HCT116 (cell line): ENCODE measurements around the gene CD63. TPM values are rescaled to one million over a fixed set of nuclear protein-coding genes. Genes with fewer than 3 reads are reported as not detected.

Experiments used
- ATAC-seq: fragments of 200-7000 bp; cut with Tn5 transposase; 2 replicates; pipeline ENCODE4 v1.9.1; 2020; ENCODE audit warnings: mild to moderate bottlenecking, moderate library complexity
- BruUV-seq: library from RNA; stranded (reverse); fragments of 400-500 nt; replicated peaks from 2 replicates; lab custom pipeline; 2021; lab: Mats Ljungman, UMichigan
- CTCF ChIA-PET: fragments of 300-600 bp; sonication (Branson Sonifier 250); formaldehyde crosslinking; loops from one replicate; lab custom pipeline; 2021; ENCODE audit warnings: antibody characterized with exemption; lab: Charles Lee
- POLR2A ChIA-PET: fragments of 300-600, 350-600 bp; sonication (Branson Sonifier 250); formaldehyde crosslinking; loops from one replicate; lab custom pipeline; 2021; ENCODE audit warnings: antibody characterized with exemption; lab: Charles Lee
- RAD21 ChIA-PET, 2 experiments: fragments of 300-600 bp; sonication (Branson Sonifier 250); formaldehyde crosslinking; loops; one replicate each; lab custom pipeline; 2023; ENCODE audit warnings: low total read pairs in 2 of 2; ENCODE audit not compliant: uncharacterized antibody in 2 of 2, unreplicated experiment in 2 of 2, low non-redundant PET in 1 of 2; lab: Charles Lee
- DNase-seq: peaks from one replicate; pipeline ENCODE4 v3.0.0-alpha.2; 2010; ENCODE audit warnings: low read depth, low spot score
- H2AFZ ChIP-seq: fragments of 200-600 bp; shearing (Covaris generic), sonication (generic); 2 replicates; pipeline ENCODE4 v1.6.1; 2017; ENCODE audit warnings: low read depth, mixed run types, mixed read lengths, antibody characterized with exemption, low read length; ENCODE audit not compliant: poor library complexity, severe bottlenecking
- H3K27ac ChIP-seq: 2 replicates; pipeline ENCODE4 v1.5.1; 2012; ENCODE audit warnings: low read depth, low read length
- H3K27me3 ChIP-seq: fragments of 200-600 bp; sonication (generic); 2 replicates; pipeline ENCODE4 v1.6.1; 2016; ENCODE audit warnings: mixed run types, low read length, mixed read lengths; ENCODE audit not compliant: insufficient read depth
- H3K36me3 ChIP-seq, 2 experiments: fragments of 200-500 bp in 1 of 2; fragments of 200-600 bp in 1 of 2; sonication (Bioruptor generic) in 1 of 2; sonication (generic) in 1 of 2; 2 replicates each; pipeline versions ENCODE4 v1.5.1 to v1.6.1; 2014 to 2016; ENCODE audit warnings: low read length in 2 of 2, inconsistent platforms in 1 of 2, mixed read lengths in 1 of 2, mixed run types in 1 of 2; ENCODE audit not compliant: insufficient read depth in 2 of 2, control insufficient read depth in 1 of 2
- H3K4me1 ChIP-seq, 2 experiments: fragments of 200-600 bp in 1 of 2; sonication (generic) in 1 of 2; 2 replicates each; pipeline versions ENCODE4 v1.5.1 to v1.6.1; 2012 to 2017; ENCODE audit warnings: low read length in 2 of 2, inconsistent platforms in 1 of 2, mild to moderate bottlenecking in 1 of 2, mixed read lengths in 1 of 2, mixed run types in 1 of 2, moderate library complexity in 1 of 2; ENCODE audit not compliant: insufficient read depth in 2 of 2, control insufficient read depth in 1 of 2
- H3K4me2 ChIP-seq: fragments of 200-600 bp; sonication (generic); 2 replicates; pipeline ENCODE4 v1.6.1; 2017; ENCODE audit warnings: mixed run types, low read length, mixed read lengths
- H3K4me3 ChIP-seq, 2 experiments: fragments of 200-600 bp in 1 of 2; sonication (generic) in 1 of 2; replicated peaks in 1 of 2; 2 replicates each; pipeline ENCODE4 v1.5.1; 2011 to 2016; ENCODE audit warnings: low read length in 2 of 2, control low read depth in 1 of 2, low read depth in 1 of 2, mild to moderate bottlenecking in 1 of 2, mixed read lengths in 1 of 2, mixed run types in 1 of 2
- H3K79me2 ChIP-seq: fragments of 200-600 bp; sonication (generic); 2 replicates; pipeline ENCODE4 v1.6.1; 2017; ENCODE audit warnings: mild to moderate bottlenecking, mixed run types, low read length, moderate library complexity, mixed read lengths; ENCODE audit not compliant: insufficient read depth
- H3K9ac ChIP-seq: fragments of 200-600 bp; sonication (generic); 2 replicates; pipeline ENCODE4 v1.6.1; 2016; ENCODE audit warnings: low read length, mixed read lengths
- H3K9me2 ChIP-seq: fragments of 200-600 bp; sonication (generic), shearing (Covaris generic); 2 replicates; pipeline ENCODE4 v1.6.1; 2017; ENCODE audit warnings: mixed run types, mild to moderate bottlenecking, moderate library complexity; ENCODE audit not compliant: insufficient read depth
- H3K9me3 ChIP-seq, 2 experiments: fragments of 200-500 bp in 1 of 2; fragments of 200-600 bp in 1 of 2; sonication (Bioruptor generic) in 1 of 2; sonication (generic) in 1 of 2; 2 replicates each; pipeline ENCODE4 v1.6.1; 2014 to 2017; ENCODE audit warnings: low read length in 2 of 2, mixed read lengths in 2 of 2, inconsistent platforms in 1 of 2, low read depth in 1 of 2, mild to moderate bottlenecking in 1 of 2, mixed run types in 1 of 2, moderate library complexity in 1 of 2; ENCODE audit not compliant: control insufficient read depth in 1 of 2, insufficient read depth in 1 of 2
- H4K20me1 ChIP-seq: fragments of 200-600 bp; sonication (generic), shearing (Covaris generic); 2 replicates; pipeline ENCODE4 v1.6.1; 2017; ENCODE audit warnings: mixed run types, mild to moderate bottlenecking, moderate library complexity; ENCODE audit not compliant: insufficient read depth
- CBX3 ChIP-seq: IDR thresholded peaks from 2 replicates; pipeline ENCODE4 v1.6.1; 2012; ENCODE audit warnings: low read depth
- EGR1 ChIP-seq: IDR thresholded peaks from 2 replicates; pipeline ENCODE4 v1.6.1; 2012; ENCODE audit warnings: low read depth
- ELF1 ChIP-seq: IDR thresholded peaks from 2 replicates; pipeline ENCODE4 v1.6.1; 2012; ENCODE audit warnings: low read depth, borderline replicate concordance
- SP1 ChIP-seq: IDR thresholded peaks from 2 replicates; pipeline ENCODE4 v1.6.1; 2012; ENCODE audit warnings: low read depth
- SRF ChIP-seq: IDR thresholded peaks from 2 replicates; pipeline ENCODE4 v1.6.1; 2012; ENCODE audit warnings: low read depth
- ZFX ChIP-seq: fragments of 450-650 bp; IDR thresholded peaks from 2 replicates; pipeline ENCODE4 v1.6.1; 2017
- ZNF274 ChIP-seq: fragments of 200-500 bp; sonication (Bioruptor generic); IDR thresholded peaks from 2 replicates; pipeline ENCODE4 v1.6.1; 2014; ENCODE audit warnings: mild to moderate bottlenecking, low read depth, low read length, inconsistent platforms
- intact Hi-C: fragments of 100-400 bp; cut with micrococcal nuclease; formaldehyde crosslinking; loops from 2 replicates; pipeline ENCODE4 v1.10.0; 2022
- total RNA-seq: library from RNA; stranded (reverse); gene quantifications from one replicate; pipeline ENCODE4 v1.2.1, GENCODE V29; 2021; ENCODE audit not compliant: unreplicated experiment
- TF ChIP-seq, protein P1 (sequence below): IDR thresholded peaks from 2 replicates; pipeline ENCODE4 v1.6.1; 2012
- TF ChIP-seq, protein P2 (sequence below): IDR thresholded peaks from 2 replicates; pipeline ENCODE4 v1.6.1; 2011; ENCODE audit warnings: mild to moderate bottlenecking, low read length, moderate library complexity; ENCODE audit not compliant: insufficient replicate concordance; ENCODE audit errors: extremely low read depth
- TF ChIP-seq, protein P3 (sequence below), 3 experiments: fragments of 200-600 bp in 1 of 3; sonication (generic) in 1 of 3; IDR thresholded peaks in 2 of 3; conservative IDR thresholded peaks in 1 of 3; 2 replicates each; pipeline ENCODE4 v1.5.1; 2012 to 2017; ENCODE audit warnings: low read depth in 2 of 3, low read length in 2 of 3, antibody characterized with exemption in 1 of 3, borderline replicate concordance in 1 of 3, control low read depth in 1 of 3, mild to moderate bottlenecking in 1 of 3, mixed read lengths in 1 of 3, mixed run types in 1 of 3, moderate library complexity in 1 of 3; ENCODE audit not compliant: insufficient read depth in 1 of 3

CD63 gene
- total RNA-seq, 1 experiment from 2014 or later: 355 TPM

- Histone ChIP-seq H4K20me1 (no peaks in the 10 kb centered on the region), H3K4me3 (no peak overlapping the region), H3K9me2 (no peaks in the 10 kb centered on the region), H3K36me3 (no peaks in the 10 kb centered on the region), H2AFZ (no peak overlapping the region), H3K4me2 (no peak overlapping the region), H3K27me3 (no peaks in the 10 kb centered on the region), H3K9me3 (no peaks in the 10 kb centered on the region), H3K79me2 (no peaks in the 10 kb centered on the region), H3K4me1 (peaks cover 0 to 4% of the 10 kb centered on the region in 2 experiments; a peak in 1 of 4 replicates), H3K9ac (no peak overlapping the region), H3K27ac (no peak overlapping the region)
- intact Hi-C loops: no loop called here
- ChIA-PET RAD21 (no interaction called here), CTCF (interaction anchor here (1.2 kb wide), 1 partner anchor 36 kb away, joined by 3 read pairs; no protein-coding TSS in a partner anchor), POLR2A (no interaction called here)
- ATAC-seq (no peak), DNase-seq (no peak)
- no TSS peak for BruUV-seq
- TF ChIP-seq EGR1 (no peak), ZNF274 (no peak), SRF (no peak), ZFX (no peak), ELF1 (no peak), SP1 (no peak), CBX3 (no peak)
- TF ChIP-seq, protein P1, sequence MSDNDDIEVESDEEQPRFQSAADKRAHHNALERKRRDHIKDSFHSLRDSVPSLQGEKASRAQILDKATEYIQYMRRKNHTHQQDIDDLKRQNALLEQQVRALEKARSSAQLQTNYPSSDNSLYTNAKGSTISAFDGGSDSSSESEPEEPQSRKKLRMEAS: no peak
- TF ChIP-seq, protein P2, sequence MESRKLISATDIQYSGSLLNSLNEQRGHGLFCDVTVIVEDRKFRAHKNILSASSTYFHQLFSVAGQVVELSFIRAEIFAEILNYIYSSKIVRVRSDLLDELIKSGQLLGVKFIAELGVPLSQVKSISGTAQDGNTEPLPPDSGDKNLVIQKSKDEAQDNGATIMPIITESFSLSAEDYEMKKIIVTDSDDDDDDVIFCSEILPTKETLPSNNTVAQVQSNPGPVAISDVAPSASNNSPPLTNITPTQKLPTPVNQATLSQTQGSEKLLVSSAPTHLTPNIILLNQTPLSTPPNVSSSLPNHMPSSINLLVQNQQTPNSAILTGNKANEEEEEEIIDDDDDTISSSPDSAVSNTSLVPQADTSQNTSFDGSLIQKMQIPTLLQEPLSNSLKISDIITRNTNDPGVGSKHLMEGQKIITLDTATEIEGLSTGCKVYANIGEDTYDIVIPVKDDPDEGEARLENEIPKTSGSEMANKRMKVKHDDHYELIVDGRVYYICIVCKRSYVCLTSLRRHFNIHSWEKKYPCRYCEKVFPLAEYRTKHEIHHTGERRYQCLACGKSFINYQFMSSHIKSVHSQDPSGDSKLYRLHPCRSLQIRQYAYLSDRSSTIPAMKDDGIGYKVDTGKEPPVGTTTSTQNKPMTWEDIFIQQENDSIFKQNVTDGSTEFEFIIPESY: no peak
- TF ChIP-seq, protein P3, sequence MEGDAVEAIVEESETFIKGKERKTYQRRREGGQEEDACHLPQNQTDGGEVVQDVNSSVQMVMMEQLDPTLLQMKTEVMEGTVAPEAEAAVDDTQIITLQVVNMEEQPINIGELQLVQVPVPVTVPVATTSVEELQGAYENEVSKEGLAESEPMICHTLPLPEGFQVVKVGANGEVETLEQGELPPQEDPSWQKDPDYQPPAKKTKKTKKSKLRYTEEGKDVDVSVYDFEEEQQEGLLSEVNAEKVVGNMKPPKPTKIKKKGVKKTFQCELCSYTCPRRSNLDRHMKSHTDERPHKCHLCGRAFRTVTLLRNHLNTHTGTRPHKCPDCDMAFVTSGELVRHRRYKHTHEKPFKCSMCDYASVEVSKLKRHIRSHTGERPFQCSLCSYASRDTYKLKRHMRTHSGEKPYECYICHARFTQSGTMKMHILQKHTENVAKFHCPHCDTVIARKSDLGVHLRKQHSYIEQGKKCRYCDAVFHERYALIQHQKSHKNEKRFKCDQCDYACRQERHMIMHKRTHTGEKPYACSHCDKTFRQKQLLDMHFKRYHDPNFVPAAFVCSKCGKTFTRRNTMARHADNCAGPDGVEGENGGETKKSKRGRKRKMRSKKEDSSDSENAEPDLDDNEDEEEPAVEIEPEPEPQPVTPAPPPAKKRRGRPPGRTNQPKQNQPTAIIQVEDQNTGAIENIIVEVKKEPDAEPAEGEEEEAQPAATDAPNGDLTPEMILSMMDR (IDR thresholded peaks at IDR 0.05 in 2 of 3, conservative IDR thresholded peaks at IDR 0.05 in 1 of 3; ENCODE audit: borderline replicate concordance in 1 of 3, insufficient read depth in 1 of 3, low read depth in 2 of 3, low read length in 2 of 3): no peak
Observed at GRCh38 chr12:55700255-55701018, 28.4 kb downstream of the CD63 start.
